AG08396 (cell line): ENCODE measurements around the gene FBXO22.
"Not testable (repeated sequence)": the region's sequence is repeated elsewhere in the genome, so short reads cannot be mapped to it uniquely, and the experiment has no call there.

Experiments
- DNase-seq: peaks from one replicate; pipeline ENCODE4 v3.0.0; 2012; ENCODE audit warnings: low spot score, mixed read lengths

The FBXO22 gene

DNA sequence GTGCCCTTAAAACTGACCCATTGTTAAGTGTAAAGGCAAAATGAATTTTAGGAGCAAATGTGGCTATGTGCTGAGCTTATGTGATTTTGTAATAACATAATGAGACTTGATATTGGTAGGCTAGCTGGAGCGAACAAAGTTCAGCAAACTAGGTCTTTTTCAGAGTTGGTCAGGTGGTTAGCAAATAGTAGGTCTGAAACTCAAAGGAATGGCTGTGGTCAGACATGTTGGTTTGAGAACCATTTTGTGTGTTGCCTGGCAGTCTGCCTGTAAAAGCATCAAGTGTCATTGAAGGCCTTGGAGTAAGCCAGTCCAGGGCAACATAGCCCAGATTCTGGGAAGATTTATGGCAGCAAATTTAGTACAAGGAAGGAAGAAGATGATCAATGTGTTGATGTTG, 16.4 kb downstream of the FBXO22 start:
- DNase-seq, result no peak

DNA sequence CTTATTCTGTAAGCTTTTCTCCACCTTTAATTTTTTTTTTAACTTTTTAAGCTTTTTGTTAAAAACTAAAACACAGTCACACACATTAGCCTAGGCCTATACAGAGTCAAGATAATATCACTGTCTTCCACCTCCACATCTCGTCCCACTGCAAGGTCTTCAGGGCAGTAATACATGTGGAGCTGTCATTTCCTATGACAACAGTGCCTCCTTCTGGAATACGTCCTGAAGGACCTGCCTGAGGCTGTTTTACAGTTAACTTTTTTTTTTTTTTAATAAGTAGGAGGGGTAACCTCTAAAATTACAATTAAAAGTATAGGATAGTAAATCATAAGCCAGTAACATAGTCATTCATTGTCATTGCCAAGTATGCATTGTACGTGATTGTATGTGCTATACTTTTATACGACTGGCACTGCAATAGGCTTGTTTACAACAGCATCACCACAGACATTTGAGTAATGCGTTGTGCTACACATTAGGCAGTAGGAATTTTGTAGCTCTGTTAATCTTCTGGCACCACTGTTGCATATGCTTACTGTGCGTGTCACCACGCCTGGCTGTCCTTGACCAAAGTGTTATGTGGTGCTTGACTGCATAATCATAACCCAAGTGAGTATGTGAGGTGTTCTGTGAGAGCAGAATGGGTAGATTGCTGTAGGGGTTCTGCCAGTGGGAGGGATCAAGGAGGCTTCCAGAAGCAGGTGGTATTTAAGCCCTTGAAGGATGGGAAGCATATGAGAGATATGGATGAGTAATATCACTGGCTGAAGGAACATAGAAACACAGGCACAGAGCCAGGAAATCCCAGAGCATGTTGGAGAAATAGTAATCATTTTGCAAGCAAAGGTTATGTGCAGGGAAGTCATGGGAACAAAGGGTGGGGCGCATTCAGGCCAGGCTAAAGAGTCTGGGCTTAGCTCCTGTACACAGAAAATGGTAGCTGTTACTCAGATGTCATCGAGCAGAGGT, 18.3 kb downstream of the FBXO22 start:
- DNase-seq, result peak; percentile 24

DNA sequence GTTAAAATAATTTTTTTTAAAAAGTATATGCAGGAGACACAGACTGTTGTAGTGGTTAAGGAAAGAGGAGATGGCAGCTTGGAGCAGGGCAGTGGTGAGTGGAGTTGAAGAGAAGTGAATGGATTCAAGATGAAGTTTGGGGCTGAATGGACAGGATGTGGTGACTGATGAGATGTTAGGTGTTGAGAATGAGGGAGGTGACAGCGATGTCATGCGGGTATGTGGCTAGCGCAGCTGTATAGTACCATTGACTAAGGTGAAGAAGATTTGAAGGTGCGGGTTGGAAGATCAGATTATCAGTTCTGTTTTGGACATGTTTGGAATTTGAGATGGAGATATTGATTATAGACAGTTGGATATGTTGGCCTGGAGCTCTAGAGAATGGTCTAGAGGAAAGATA, 20.1 kb downstream of the FBXO22 start:
- no peak for DNase-seq

DNA sequence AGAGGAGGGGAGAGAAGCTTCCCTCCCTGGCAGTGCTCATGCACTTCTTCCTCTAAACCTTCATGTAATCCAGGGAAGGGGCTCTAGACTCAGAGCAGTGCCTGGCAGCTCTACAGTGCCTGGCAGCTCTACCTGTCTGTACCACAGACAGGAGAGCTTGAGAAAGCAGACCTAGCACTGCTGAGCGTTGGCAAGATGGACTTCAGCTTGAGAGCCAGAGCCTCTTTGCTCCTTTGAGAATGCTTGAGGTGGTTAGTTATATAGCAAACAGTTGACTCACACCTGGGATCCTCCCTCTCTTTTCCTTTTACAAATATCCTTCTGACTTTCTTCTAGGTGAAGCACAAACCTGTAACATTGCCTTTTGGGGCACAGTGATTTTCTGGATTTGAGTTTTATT, 20.9 kb downstream of the FBXO22 start:
- no peak for DNase-seq

DNA sequence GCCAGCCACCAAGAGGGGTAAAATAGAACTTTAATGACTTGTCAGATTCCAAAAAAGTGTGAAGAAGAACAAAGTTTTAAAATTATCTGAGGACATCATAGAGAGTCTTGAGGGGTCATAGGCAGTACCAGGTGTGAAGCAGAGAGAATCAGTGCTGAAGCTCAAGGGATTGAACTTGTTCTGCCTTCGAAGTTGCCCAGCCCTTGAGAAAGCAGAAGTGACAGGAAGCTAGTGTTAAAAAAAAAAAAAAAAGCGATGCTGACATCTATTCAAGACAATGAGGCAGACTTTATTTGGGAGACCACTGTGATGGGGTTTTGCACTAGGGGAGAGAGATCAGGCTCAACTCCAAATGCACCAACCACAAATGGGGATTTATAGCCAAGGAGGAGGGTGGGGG, 21.8 kb downstream of the FBXO22 start:
- no peak for DNase-seq

DNA sequence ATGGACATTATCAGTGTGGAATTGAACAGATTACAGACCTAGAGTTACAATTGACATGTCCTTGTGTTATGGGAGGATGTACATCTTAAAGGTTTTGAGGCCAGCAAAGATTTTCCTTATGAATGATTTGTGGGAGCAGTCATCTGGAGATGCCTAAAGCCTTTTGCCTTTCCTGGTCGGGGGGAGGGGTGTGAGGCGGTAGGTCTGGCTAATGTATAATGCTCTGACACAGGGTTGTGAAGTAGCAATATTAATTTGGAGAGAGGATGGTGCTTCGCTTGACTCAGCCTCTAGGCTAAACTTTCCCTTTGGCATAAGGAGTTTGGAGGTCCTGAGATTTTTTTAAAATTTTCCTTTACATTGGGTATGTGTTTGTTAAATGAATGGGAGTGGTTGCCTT, 23.3 kb downstream of the FBXO22 start:
- DNase-seq, result no peak

DNA sequence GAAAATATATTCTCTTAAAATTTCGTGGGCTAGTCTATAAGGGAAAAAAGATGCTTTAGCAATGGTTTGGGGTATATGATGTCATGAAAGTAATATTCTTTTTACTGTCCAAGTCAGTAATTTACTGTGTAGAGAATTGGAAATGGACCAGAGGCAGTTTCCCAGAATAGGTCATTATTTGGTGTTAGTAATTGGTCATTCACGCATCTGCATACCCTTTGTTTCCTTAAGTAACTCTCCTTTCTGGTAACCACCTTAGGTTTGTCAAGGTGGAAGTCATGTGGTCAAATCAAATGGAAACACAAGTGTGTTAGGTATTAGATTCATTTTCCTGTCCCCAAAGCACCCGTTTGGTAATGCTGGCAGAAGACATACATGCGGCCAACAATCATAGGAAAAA, 23.9 kb downstream of the FBXO22 start:
- no peak for DNase-seq

DNA sequence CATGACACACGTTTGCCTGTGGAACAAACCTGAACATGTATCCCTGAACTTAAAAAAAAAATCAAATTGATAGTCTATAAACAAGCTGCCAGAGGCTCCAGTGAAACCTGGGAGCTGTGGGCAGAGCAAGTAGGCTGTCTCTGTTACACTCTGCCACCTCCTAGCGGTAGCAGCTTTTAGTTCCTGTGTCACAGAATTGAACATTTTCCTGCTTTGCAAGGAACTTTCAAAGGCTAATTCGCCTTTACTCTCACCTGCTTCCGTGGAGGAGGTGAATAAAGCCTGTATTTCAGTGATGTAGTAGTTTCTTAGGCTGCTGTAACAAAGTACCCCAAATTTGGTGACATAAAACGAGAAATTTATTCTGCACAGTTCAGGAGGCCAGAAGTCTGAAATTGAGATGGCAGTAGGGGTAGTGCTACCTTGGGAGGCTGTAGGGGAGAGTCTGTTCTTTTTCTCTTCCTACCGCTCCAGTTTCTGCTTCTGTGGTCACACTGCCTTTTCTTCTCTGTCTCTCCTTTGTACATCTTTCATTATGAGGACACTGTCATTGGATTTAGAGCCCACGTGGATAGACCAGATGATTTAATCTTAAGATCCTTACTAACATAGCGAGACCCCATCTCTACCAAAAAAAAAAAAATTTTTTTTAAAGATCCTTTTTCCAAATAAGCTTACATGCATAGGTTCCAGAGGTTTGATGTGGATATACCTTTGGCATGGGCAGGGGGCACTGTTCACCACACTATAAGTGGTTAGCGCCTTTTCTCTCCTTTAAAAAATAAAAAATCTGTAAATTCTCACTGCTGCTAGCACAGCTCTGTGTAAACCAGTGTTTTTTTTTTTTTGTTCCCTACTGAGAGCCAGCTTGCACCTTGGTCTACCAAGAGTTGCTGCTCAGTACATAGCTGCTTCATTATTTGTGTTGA, 25.3 kb downstream of the FBXO22 start:
- DNase-seq, result no peak

DNA sequence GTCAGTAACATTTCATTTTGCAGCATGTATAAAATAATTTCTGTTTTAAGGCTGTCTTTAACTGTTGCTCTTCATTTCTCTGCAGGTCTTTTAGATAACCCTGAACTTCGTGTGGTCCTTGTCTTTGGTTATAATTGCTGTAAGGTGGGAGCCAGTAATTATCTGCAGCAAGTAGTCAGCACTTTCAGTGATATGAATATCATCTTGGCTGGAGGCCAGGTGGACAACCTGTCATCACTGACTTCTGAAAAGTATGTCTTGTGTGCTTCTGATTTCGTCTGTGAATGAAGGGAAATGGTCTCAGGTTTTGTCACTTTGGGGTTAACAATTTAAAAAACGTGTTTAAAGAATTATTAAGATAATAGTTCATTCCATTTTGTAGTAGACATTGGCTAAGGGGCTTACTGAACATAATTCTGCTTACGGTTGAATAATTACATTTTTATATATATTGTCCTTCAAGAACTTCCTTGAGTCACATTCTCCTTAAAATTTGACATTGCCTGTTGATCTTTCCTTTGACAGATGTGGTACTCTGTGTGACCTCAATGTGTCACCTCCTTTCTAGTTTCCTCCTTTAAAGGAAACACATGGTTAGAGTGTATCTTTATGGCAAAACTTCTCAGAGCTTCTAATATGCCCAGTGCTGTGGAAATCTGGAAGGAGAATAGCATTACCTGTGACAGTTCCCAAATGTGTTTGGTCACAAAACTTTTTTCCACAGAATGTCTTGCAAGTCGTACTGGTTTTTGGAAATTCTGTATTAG, 26.3 kb downstream of the FBXO22 start:
- no peak for DNase-seq

DNA sequence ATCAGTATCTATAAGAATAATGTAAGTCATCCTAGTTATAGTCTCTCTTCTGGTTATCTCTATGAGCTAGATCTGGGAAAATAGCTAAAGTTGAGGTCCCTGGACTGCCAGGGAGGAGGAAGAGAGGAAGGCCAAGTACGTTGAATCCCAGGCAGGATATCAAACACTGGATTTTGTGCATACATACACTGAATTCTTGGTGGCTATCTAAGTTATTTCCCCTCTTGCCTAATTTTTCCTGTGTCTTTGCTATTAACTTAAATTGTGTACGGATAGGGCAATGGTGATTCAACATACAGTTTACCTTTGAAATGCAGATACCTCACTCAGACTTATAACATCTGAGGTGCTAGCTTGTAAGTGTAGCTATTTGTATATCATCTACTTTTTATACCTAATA, 27.2 kb downstream of the FBXO22 start:
- DNase-seq, result no peak

DNA sequence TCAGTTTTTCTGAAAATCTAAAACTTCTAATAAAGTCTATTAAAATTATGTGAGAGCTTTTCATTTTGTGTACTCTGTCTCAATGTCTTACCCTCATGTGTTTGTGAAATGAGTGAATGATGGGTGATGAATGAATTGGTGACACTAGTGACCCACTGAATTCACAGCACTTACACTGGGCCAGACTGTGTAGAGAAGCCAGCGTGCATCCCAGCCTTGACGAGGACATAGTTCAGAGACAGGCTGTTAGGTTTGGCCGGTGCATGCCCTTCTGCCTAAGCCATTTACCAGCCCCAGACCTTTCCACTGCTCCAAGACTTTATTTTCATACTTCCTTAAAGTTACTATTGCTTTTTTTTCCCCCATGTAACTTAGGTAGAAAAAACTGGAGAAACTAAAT, 38.8 kb downstream of the FBXO22 start:
- no peak for DNase-seq

DNA sequence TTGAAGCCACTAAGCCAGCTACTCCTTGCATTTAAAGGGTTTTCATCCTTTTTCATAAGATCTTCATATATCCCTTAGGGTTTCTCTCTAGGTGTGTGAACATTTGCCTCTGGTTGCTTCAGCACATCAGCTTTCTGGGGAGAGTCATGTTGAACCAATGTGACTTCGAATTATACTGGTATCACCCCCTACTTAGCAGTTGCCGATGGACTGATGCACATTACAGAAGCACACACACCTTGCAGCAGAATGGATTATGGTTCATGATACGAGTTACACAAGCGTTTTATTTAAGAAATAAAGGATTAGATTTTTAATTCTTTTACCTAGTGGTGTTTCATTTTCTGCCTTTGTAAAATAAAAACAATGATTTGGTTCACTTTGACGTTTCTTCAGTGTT, 39.6 kb downstream of the FBXO22 start:
- DNase-seq, result no peak

DNA sequence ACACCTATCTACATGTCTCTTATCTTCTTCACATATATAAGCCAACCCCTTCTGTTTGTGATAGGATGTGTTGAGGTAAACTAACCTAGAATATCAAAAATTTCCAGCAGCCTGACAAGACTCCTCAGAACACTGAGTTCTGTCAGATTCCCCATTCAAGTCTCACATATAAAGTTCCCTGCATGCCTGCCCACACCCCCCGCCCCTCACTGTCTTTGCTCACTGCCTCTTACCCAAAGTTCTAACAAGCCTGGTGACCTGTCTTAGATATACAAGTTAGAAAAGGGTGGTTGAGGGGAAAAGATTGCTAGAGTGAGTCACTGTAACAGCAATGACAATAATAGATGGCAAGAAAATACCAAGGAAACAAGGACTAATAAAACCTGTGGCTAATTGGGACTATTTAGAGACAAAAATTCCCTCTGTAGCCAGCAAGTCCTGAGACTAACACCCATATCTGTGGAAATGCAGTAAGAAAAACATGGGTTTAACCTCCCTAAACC, 40.1 kb downstream of the FBXO22 start:
- DNase-seq, result no peak

DNA sequence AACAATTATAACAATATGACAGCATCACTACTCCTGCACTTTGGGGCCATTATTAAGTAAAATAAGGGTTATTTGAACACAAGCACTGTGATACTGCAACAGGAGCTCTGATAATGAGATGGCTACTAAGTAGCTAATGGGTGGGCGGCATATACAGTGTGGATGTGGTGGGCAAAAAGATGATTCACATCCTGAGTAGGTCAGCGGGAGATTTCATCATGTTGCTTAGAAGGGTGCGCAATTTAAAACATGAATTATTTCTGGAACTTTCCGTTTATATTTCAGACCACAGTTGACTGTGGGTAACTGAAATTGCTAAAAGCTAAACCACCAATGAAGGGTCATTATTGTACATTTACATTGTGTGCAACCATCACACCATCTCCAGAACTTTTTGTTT, 42.3 kb downstream of the FBXO22 start:
- DNase-seq, result no peak

DNA sequence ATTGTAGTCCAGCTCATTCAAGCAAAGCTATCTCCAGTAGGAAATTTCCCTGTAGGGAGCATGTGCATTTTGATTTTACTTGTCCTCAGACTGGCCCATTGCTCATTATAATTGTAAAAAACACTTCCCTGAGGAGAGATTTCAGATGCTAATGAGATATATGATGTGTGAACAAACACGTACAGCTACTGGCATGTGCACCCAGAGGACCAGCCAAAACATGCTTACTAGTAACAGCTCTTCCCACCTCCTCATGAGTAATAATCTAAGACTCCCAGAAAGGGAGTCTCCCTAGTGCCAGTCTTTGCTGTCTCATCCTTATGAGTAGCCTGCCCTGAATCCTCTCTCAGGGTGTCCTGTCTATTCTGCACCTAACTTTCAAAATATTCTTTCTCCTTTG, 43.4 kb downstream of the FBXO22 start:
- peak; percentile 18 for DNase-seq

DNA sequence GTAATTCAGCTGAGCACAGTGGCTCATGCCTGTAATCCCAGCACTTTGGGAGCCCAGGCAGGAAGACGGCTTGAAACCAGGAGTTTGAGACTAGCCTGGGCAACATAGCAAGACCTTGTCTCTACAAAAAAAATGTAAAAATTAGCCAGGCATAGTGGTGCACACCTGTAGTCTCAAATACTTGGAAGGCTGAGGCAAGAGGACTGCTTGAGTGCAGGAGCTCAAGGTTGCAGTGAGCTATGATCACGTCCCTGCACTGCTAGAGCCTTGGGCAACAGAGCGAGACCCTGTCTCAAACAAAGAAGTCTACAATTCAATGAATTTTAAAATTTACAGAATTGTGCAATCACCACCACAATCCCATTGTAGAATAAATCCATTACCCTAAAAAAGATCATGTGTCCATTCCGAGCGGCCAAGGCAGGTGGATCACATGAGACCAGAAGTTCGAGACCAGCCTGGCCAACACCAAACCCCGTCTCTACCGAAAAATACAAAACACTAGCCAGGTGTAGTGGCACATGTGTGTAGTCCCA, 45.2 kb downstream of the FBXO22 start:
- DNase-seq, result no peak

DNA sequence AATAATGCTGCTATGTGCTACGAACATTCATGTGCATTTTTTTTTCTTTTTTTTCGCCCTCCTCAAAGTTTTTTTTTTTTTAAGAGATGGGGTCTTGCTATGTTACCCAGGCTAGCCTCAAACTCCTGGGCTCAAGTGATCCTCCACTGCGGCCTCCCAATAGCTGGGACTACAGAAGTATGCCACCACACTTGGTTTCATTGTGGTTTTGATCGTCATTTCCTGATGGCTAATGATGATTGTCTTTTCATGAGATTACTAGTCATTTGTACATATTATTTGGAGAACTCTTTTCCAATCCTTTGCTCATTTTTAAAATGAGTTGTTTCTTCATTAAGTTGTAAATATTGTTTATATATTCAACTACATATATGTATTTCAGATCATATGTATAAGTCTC, 48.8 kb downstream of the FBXO22 start:
- no peak for DNase-seq

DNA sequence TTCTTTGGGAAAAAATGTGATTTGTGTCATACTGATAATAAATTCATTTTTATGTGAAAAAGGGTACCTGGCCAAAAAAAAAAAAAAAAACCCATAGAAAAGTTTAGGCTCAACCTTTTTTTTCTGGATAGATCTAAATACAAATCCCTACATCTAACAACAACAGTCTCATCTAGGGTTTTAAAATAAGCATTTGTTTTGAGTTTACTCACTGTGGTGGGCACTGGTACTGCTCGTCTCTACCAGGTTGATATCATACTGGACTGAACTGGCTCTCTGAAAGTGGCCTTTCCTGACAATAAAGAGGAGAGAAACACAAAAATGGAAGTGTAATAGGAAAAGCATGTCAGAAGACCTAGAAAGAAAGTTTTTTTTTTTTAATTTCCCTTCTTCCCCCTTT, 52.0 kb downstream of the FBXO22 start:
- DNase-seq, result no peak

DNA sequence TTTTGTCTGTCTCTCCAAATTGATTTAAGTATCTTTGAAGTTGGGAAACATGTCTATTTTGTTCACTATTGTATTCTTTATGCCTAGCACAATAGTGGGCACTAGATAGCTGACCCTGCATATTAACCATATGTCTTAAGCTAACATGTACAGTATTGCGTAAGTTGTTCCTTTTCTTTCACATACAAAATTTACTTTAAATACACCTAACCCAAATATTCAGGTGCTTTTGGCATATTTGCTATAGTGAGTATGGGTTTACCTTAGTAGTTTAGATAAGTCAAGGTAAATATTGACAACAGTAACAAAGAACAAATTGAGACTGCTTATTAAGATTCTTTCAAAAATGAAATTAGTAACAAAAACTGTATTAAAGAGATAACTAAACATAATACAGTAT, 57.7 kb downstream of the FBXO22 start:
- DNase-seq, result no peak

DNA sequence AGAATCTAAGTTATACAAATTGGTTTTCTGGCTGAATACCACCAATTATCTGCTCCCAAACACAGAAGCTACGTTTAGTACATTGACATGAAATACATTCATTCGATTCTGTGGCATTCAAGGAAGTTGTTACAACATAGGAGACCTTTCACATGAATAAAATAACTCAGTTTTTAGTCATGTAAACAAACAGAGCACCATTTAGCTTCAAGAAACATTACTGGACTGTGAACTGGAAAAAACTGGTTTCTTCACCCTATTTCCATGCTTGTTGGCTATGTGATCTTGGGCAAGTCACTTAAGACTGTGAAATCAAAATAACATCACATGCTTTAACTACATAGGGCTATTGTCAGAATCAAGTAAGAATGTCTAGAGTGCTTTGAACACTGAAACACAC, 62.4 kb downstream of the FBXO22 start:
- DNase-seq, result peak; percentile 16

DNA sequence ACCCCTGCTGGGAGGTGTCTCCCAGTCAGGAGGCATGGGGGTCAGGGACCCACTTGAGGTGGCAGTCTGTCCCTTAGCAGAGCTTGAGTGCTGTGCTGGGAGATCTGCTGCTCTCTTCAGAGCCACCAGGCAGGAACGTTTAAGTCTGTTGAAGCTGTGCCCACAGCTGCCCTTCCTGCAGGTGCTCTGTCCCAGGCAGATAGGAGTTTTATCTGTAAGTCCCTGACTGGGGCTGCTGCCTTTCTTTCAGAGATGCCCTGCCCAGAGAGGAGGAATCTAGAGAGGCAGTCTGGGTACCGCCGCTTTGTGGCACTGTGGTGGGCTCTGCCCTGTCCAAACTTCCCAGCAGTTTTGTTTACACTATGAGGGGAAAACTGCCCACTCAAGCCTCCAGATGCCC, 73.1 kb downstream of the FBXO22 start:
- not testable (repeated sequence) for DNase-seq
